GM18505 (cell line): ENCODE data around the gene KRT2.

Experiments
- ATAC-seq: cut with Tn5 transposase; IDR thresholded peaks from one replicate; pipeline ENCODE4 v1.9.1; 2021; ENCODE audit not compliant: unreplicated experiment
- POLR2A ChIP-seq: IDR thresholded peaks from 4 replicates; pipeline ENCODE4 v1.6.1; 2011; ENCODE audit warnings: borderline replicate concordance; ENCODE audit not compliant: insufficient read depth, insufficient read length; ENCODE audit errors: extremely low read depth

The KRT2 gene

GRCh38 chr12:52632656-52633055 lies 19.4 kb downstream of the KRT2 start:
- ATAC-seq, result no peak

GRCh38 chr12:52631676-52632459 lies 20.1 kb downstream of the KRT2 start:
- no peak for TF ChIP-seq POLR2A
- ATAC-seq, result no peak

More at GRCh38 chr12:52632656-52633055, 19.4 kb downstream of the KRT2 start:
- TF ChIP-seq POLR2A, result no peak

GRCh38 chr12:52631264-52631663 lies 20.7 kb downstream of the KRT2 start:
- TF ChIP-seq POLR2A, result no peak
- no peak for ATAC-seq

GRCh38 chr12:52630599-52631200 lies 21.3 kb downstream of the KRT2 start:
- ATAC-seq, result no peak
- TF ChIP-seq POLR2A, result no peak

GRCh38 chr12:52630008-52630500 lies 22.0 kb downstream of the KRT2 start:
- no peak for TF ChIP-seq POLR2A
- ATAC-seq, result no peak

GRCh38 chr12:52629281-52630007 lies 22.6 kb downstream of the KRT2 start:
- no peak for ATAC-seq
- no peak for TF ChIP-seq POLR2A

GRCh38 chr12:52628841-52629240 lies 23.2 kb downstream of the KRT2 start:
- no peak for TF ChIP-seq POLR2A
- no peak for ATAC-seq

GRCh38 chr12:52628111-52628507 lies 23.9 kb downstream of the KRT2 start:
- TF ChIP-seq POLR2A, result no peak
- ATAC-seq, result no peak

GRCh38 chr12:52627395-52628110 lies 24.5 kb downstream of the KRT2 start:
- no peak for TF ChIP-seq POLR2A
- no peak for ATAC-seq

GRCh38 chr12:52622349-52622748 lies 29.7 kb downstream of the KRT2 start:
- ATAC-seq, result no peak
- no peak for TF ChIP-seq POLR2A

DNA sequence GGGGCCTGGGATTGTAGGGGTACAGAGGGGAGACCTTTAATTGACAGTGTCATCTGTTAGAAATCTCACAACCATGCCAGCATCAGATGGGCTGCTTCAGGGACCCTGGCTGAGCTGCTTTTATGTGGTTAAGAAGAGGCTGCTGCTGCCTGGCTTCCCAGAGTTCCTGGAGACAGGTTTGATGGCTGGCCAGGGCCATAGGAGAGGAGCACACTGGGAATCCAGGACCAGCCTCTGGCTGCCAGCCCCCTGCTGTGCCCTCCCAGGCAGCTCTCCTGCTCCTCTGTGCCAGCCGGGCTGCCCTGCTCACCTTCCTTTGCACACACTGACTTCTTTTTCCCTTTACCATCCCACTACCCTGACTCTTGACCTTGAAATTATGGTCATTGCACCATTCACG lies 33.1 kb downstream of the KRT2 start:
- TF ChIP-seq POLR2A, result no peak
- ATAC-seq, result no peak

DNA sequence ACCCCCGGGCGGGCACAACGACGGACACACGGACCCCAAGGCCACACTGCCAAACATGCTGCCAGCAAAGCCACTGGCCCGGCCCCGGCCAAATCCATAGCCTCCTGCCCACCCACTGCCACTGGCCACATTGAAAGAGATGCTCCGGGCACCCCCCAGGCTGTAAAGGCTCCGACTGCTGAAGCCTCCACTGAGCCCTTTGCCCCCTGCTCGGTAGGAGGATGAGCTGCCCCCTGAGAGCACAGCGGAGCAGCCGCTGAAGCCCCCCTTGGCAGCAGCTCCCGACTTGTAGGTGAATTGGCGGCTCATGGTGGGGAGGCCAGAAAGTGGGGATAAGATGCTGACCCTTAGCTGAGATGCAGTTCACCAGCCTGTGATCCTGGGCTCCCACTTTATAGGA lies 33.8 kb downstream of the KRT2 start, which contains the start of gene KRT73:
Gene KRT73 (minus strand): TSS at position 344 of the 400 bp plus-strand sequence. CDS start 35 bp downstream, at position 309.
- no peak for TF ChIP-seq POLR2A
- no peak for ATAC-seq

DNA sequence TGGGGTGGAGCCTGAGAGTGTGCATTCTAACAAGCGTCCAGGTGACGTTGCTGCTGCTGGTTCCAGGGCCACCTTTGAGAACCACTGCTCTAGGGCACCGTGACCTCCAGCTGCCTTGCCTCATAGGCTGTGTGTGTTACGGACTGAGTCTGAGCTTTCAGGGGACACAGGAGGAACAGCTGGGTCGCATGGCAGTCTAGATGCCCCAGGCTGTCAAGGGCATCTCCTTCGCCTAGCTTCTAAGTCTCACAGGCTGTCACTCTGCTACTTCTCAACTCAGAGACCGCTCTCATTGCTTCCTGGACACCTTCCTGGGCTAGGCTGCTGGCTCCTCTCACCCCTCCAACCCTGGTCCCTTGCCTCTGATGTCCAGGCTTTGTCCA lies 34.6 kb downstream of the KRT2 start:
- no peak for TF ChIP-seq POLR2A
- ATAC-seq, result no peak
